GM23338 (cell line): ENCODE results near the gene SMIM35.

ENCODE experiments used
- CREB1 ChIP-seq: fragments of 250-450 bp; sonication (Bioruptor Pico); IDR thresholded peaks from 2 replicates; pipeline ENCODE4 v1.5.0; 2020; ENCODE audit warnings: low read depth, mild to moderate bottlenecking, moderate library complexity
- CTCF ChIP-seq, 2 experiments: fragments of 200-600 bp in 1 of 2; sonication (generic) in 1 of 2; conservative IDR thresholded peaks; 2 replicates each; pipeline versions ENCODE4 v1.5.1 to v1.6.1; 2016 to 2017; ENCODE audit warnings: antibody characterized with exemption in 2 of 2, low read depth in 2 of 2, mild to moderate bottlenecking in 2 of 2, moderate library complexity in 1 of 2
- EZH2 ChIP-seq: fragments of 200-600 bp; sonication (generic); IDR thresholded peaks from one replicate; pipeline ENCODE4 v1.8.0; 2017; ENCODE audit warnings: antibody characterized with exemption, mild to moderate bottlenecking, low read depth; ENCODE audit not compliant: unreplicated experiment
- POLR2AphosphoS5 ChIP-seq: IDR thresholded peaks from 2 replicates; pipeline ENCODE4 v1.6.1; 2016; ENCODE audit warnings: antibody characterized with exemption, low read depth
- REST ChIP-seq: IDR thresholded peaks from one replicate; pipeline ENCODE4 v1.6.1; 2018; ENCODE audit warnings: antibody characterized with exemption; ENCODE audit not compliant: unreplicated experiment

- TF ChIP-seq POLR2AphosphoS5 (no peak), CTCF (conservative IDR thresholded peaks at IDR 0.05; ENCODE audit: low read depth in 2 of 2) (no peak), EZH2 (no peak), CREB1 (CRISPR knock-in tag) (no peak), REST (no peak)
These were observed 85.9 kb downstream of the SMIM35 start for GRCh38 chr11:118000850-118001228.
